Esophagus muscularis mucosa (tissue), 3 donors: ENCODE measurements around the gene TDRD6.

Source experiments
- CTCF ChIP-seq, 3 experiments: fragments of 200-600 bp in 2 of 3; fragments of 450-650 bp in 1 of 3; sonication (generic) in 2 of 3; IDR thresholded peaks; one replicate each; pipeline ENCODE4 v1.5.1; 2017 to 2019; ENCODE audit warnings: antibody characterized with exemption in 3 of 3, mild to moderate bottlenecking in 2 of 3, moderate library complexity in 1 of 3
- POLR2A ChIP-seq: fragments of 450-650 bp; IDR thresholded peaks from one replicate; pipeline ENCODE4 v1.6.1; 2017; ENCODE audit warnings: antibody characterized with exemption, moderate library complexity, mild to moderate bottlenecking, low read depth
- POLR2AphosphoS5 ChIP-seq, 2 donors: sonication (generic); formaldehyde crosslinking; IDR thresholded peaks; one replicate each; pipeline ENCODE4 v1.6.1; 2017; ENCODE audit warnings: antibody characterized with exemption in 2 of 2

GRCh38 chr6:46653439-46654195, 34.1 kb upstream of the TDRD6 start:
- TF ChIP-seq CTCF (IDR thresholded peaks at IDR 0.05) (no peak), POLR2A (no peak), POLR2AphosphoS5 (IDR thresholded peaks at IDR 0.05) (no peak)
